GM12878 (cell line): ENCODE data around the gene DVL2. TPM values are rescaled to one million over a fixed set of nuclear protein-coding genes. Genes with fewer than 3 reads are reported as not detected.
A peak's percentile ranks its signal among the peaks of the same experiment; 100 is the strongest.

ENCODE experiments used
- BCL3 ChIP-seq: IDR thresholded peaks from 2 replicates; pipeline ENCODE4 v1.6.1; 2011; ENCODE audit warnings: borderline replicate concordance, low read depth, mild to moderate bottlenecking, moderate library complexity, low read length; ENCODE audit not compliant: insufficient read depth, poor library complexity, severe bottlenecking
- E2F8 ChIP-seq: fragments of 450-650 bp; IDR thresholded peaks from 2 replicates; pipeline ENCODE4 v1.6.1; 2018; ENCODE audit warnings: mild to moderate bottlenecking, low read depth, moderate library complexity; ENCODE audit not compliant: partially characterized antibody
- E4F1 ChIP-seq: fragments of 450-650 bp; IDR thresholded peaks from 2 replicates; pipeline ENCODE4 v1.6.1; 2018; ENCODE audit warnings: borderline replicate concordance, mild to moderate bottlenecking; ENCODE audit not compliant: partially characterized antibody
- EGR1 ChIP-seq, 2 experiments: IDR thresholded peaks; 1 replicate in 1 of 2; 2 replicates in 1 of 2; pipeline ENCODE4 v1.6.1; 2011 to 2012; ENCODE audit warnings: low read depth in 2 of 2, low read length in 2 of 2, borderline replicate concordance in 1 of 2, mild to moderate bottlenecking in 1 of 2, moderate library complexity in 1 of 2
- FOXK2 ChIP-seq: fragments of 450-650 bp; IDR thresholded peaks from 2 replicates; pipeline ENCODE4 v1.6.1; 2017; ENCODE audit warnings: mild to moderate bottlenecking, moderate library complexity
- IKZF2 ChIP-seq, 2 experiments: fragments of 450-650 bp; IDR thresholded peaks; 2 replicates each; pipeline ENCODE4 v1.6.1; 2017; ENCODE audit warnings: mild to moderate bottlenecking in 2 of 2, moderate library complexity in 2 of 2
- KLF5 ChIP-seq: fragments of 450-650 bp; IDR thresholded peaks from 2 replicates; pipeline ENCODE4 v1.6.1; 2014; ENCODE audit warnings: mild to moderate bottlenecking; ENCODE audit not compliant: partially characterized antibody
- LARP7 ChIP-seq: fragments of 450-650 bp; IDR thresholded peaks from 2 replicates; pipeline ENCODE4 v1.6.1; 2017; ENCODE audit warnings: mild to moderate bottlenecking
- NR2C2 ChIP-seq: IDR thresholded peaks from 2 replicates; pipeline ENCODE4 v1.6.1; 2011; ENCODE audit warnings: borderline replicate concordance, low read depth; ENCODE audit not compliant: control insufficient read depth, insufficient read length
- PBX3 ChIP-seq: IDR thresholded peaks from 2 replicates; pipeline ENCODE4 v1.6.1; 2011; ENCODE audit warnings: mild to moderate bottlenecking, low read depth, low read length, moderate library complexity; ENCODE audit not compliant: insufficient replicate concordance
- STAT1 ChIP-seq: fragments of 450-650 bp; conservative IDR thresholded peaks from 2 replicates; pipeline ENCODE4 v1.6.1; 2014; ENCODE audit warnings: antibody characterized with exemption, mild to moderate bottlenecking
- TARDBP ChIP-seq: IDR thresholded peaks from 2 replicates; pipeline ENCODE4 v1.6.1; 2016; ENCODE audit warnings: borderline replicate concordance
- TBL1XR1 ChIP-seq: IDR thresholded peaks from 2 replicates; pipeline ENCODE4 v1.6.1; 2012; ENCODE audit warnings: low read depth, low read length, improper control_type of control experiment
- WRNIP1 ChIP-seq: IDR thresholded peaks from 2 replicates; pipeline ENCODE4 v1.6.1; 2011; ENCODE audit warnings: low read depth, low read length, improper control_type of control experiment, borderline replicate concordance
- ZNF24 ChIP-seq: fragments of 450-650 bp; IDR thresholded peaks from 2 replicates; pipeline ENCODE4 v1.6.1; 2017; ENCODE audit warnings: antibody characterized with exemption, mild to moderate bottlenecking
- ZNF592 ChIP-seq: fragments of 450-650 bp; IDR thresholded peaks from 2 replicates; pipeline ENCODE4 v1.6.1; 2017; ENCODE audit warnings: mild to moderate bottlenecking, moderate library complexity
- polyA plus RNA-seq, 11 experiments: library from polyadenylated mRNA; depleted of rRNA in 4 of 11; unstranded in 6 of 11; stranded (reverse) in 5 of 11; fragments of >200 nt; fragmentation: Nextera tagmentation in 4 of 11; fragmentation: Illumina TruSeq in 1 of 11; extraction: Ambion mirVana in 4 of 11; extraction: Trizol in 1 of 11; gene quantifications; 1 replicate in 1 of 11; 2 replicates in 10 of 11; pipeline versions ENCODE4 v1.2.1 to v1.2.3, GENCODE V29; 2011 to 2016; ENCODE audit warnings: inconsistent platforms in 2 of 11, missing spikeins in 2 of 11, low read depth in 1 of 11
- total RNA-seq, 4 experiments: library from RNA; depleted of rRNA in 3 of 4; stranded (reverse); fragments of >200 nt in 3 of 4; fragmentation: Illumina TruSeq in 1 of 4; extraction: Trizol in 1 of 4; gene quantifications; 2 replicates each; pipeline versions ENCODE4 v1.2.1 to v1.2.3, GENCODE V29; 2013 to 2021

DVL2 gene
- total and polyA plus RNA-seq, 10 of the 15 experiments (the other 5 are each of a cell fraction or from before 2014, with no cell fraction given): 0.97 to 44.8 (median 23.2) TPM

- TF ChIP-seq PBX3: peak; percentile 84
- TF ChIP-seq IKZF2 (IDR thresholded peaks at IDR 0.05): peak; percentile 45 to 57; a peak in 3 of 4 replicates
- peak; percentile 47 for TF ChIP-seq KLF5
- TF ChIP-seq BCL3: peak; percentile 95
- no peak for TF ChIP-seq NR2C2
- peak; percentile 98 for TF ChIP-seq TARDBP
- peak; percentile 64 for TF ChIP-seq LARP7
- TF ChIP-seq FOXK2: peak; percentile 84
- TF ChIP-seq ZNF24: peak; percentile 37; the same call in 1 of the 2 replicates
- peak; percentile 70 for TF ChIP-seq E4F1
- TF ChIP-seq STAT1: 0 out of 2 replicates have a peak, but pooled peaks have one; percentile 67
- no peak for TF ChIP-seq ZNF592
- no peak for TF ChIP-seq WRNIP1
- 0 out of 2 replicates have a peak, but pooled peaks have one; percentile 58 for TF ChIP-seq TBL1XR1
- TF ChIP-seq E2F8: peak; percentile 96
- peak in 1 of 2 experiments; percentile 67; a peak in 1 of 3 replicates for TF ChIP-seq EGR1 (IDR thresholded peaks at IDR 0.05; ENCODE audit: borderline replicate concordance in 1 of 2, low read depth in 2 of 2, low read length in 2 of 2)
These were observed 8.6 kb upstream of the DVL2 start (continued) for GRCh38 chr17:7242717-7243452.
